SU-DHL-6 (cell line): ENCODE data around the gene TAS2R13.

Experiments
- H2AFZ ChIP-seq: fragments of 200-600 bp; sonication (generic); 2 replicates; pipeline ENCODE4 v1.6.1; 2014; ENCODE audit warnings: low read depth, mild to moderate bottlenecking, moderate library complexity, mixed read lengths, antibody characterized with exemption, low read length; ENCODE audit not compliant: severe bottlenecking
- H3F3A ChIP-seq: fragments of 200-600 bp; shearing (Covaris generic); 2 replicates; pipeline ENCODE4 v1.6.0; 2016; ENCODE audit warnings: antibody characterized with exemption, mild to moderate bottlenecking; ENCODE audit not compliant: insufficient read depth
- H3K27ac ChIP-seq: fragments of 200-600 bp; sonication (generic); 2 replicates; pipeline ENCODE4 v1.5.1; 2016; ENCODE audit warnings: low read depth, mild to moderate bottlenecking, low read length, moderate library complexity, mixed read lengths
- H3K27me3 ChIP-seq: fragments of 200-600 bp; sonication (generic), shearing (Covaris generic); 2 replicates; pipeline ENCODE4 v1.6.0; 2014; ENCODE audit warnings: mild to moderate bottlenecking, low read length
- H3K36me3 ChIP-seq: fragments of 200-600 bp; sonication (generic); 2 replicates; pipeline ENCODE4 v1.6.1; 2014; ENCODE audit warnings: mild to moderate bottlenecking, low read length, mixed read lengths
- H3K4me2 ChIP-seq: fragments of 300-600, 200-600 bp; shearing (Covaris generic), sonication (generic); 2 replicates; pipeline ENCODE4 v1.6.0; 2014; ENCODE audit warnings: low read length, low read depth, mild to moderate bottlenecking; ENCODE audit not compliant: poor library complexity, severe bottlenecking
- H3K4me3 ChIP-seq: fragments of 200-600 bp; sonication (generic); 2 replicates; pipeline ENCODE4 v1.5.1; 2014; ENCODE audit warnings: antibody characterized with exemption, low read length, mild to moderate bottlenecking, mixed read lengths; ENCODE audit not compliant: insufficient read depth, poor library complexity, severe bottlenecking
- H3K79me2 ChIP-seq: fragments of 200-600 bp; sonication (generic); 2 replicates; pipeline ENCODE4 v1.6.1; 2014; ENCODE audit warnings: mild to moderate bottlenecking, low read length, moderate library complexity; ENCODE audit not compliant: insufficient read depth
- H3K9ac ChIP-seq: fragments of 200-600 bp; sonication (generic); 2 replicates; pipeline ENCODE4 v1.7.0; 2014; ENCODE audit warnings: mild to moderate bottlenecking, low read length
- H3K9me2 ChIP-seq: fragments of 200-600 bp; sonication (generic); replicated peaks from 2 replicates; pipeline ENCODE4 v1.6.1; 2014; ENCODE audit warnings: low read length; ENCODE audit not compliant: insufficient read depth
- H3K9me3 ChIP-seq: fragments of 200-600 bp; sonication (generic); 2 replicates; pipeline ENCODE4 v1.6.1; 2014; ENCODE audit warnings: low read length, mixed read lengths; ENCODE audit not compliant: insufficient read depth
- H4K20me1 ChIP-seq: fragments of 200-600 bp; sonication (generic); 2 replicates; pipeline ENCODE4 v1.6.1; 2014; ENCODE audit warnings: low read depth, mild to moderate bottlenecking, antibody characterized with exemption, low read length, moderate library complexity, mixed read lengths
- CTCF ChIP-seq: fragments of 200-600 bp; sonication (generic); IDR thresholded peaks from one replicate; pipeline ENCODE4 v1.5.1; 2017; ENCODE audit warnings: antibody characterized with exemption, mild to moderate bottlenecking, low read length, moderate library complexity; ENCODE audit not compliant: insufficient read depth, poor library complexity, severe bottlenecking
- EZH2phosphoT487 ChIP-seq: fragments of 200-600 bp; sonication (generic), shearing (Covaris generic); conservative IDR thresholded peaks from 2 replicates; pipeline ENCODE4 v1.6.1; 2018; ENCODE audit warnings: mild to moderate bottlenecking, antibody characterized with exemption, low read length, moderate library complexity, mixed read lengths

The TAS2R13 gene

GRCh38 chr12:10910380-10910779 lies 1.0 kb upstream of the TAS2R13 start:
- H2AFZ ChIP-seq: no peak overlapping the region
- H3K27ac ChIP-seq: no peak overlapping the region
- H3K27me3 ChIP-seq: no peaks in the 10 kb centered on the region
- no peaks in the 10 kb centered on the region for H3K36me3 ChIP-seq
- H3K9me2 ChIP-seq: no peaks in the 10 kb centered on the region
- H3F3A ChIP-seq: no peaks in the 10 kb centered on the region
- no peak overlapping the region for H3K4me2 ChIP-seq
- H3K4me3 ChIP-seq: no peak overlapping the region
- no peak overlapping the region for H3K9ac ChIP-seq
- H3K79me2 ChIP-seq: no peaks in the 10 kb centered on the region
- no peak for TF ChIP-seq EZH2phosphoT487
- TF ChIP-seq CTCF: no peak
- no peaks in the 10 kb centered on the region for H3K9me3 ChIP-seq
- H4K20me1 ChIP-seq: no peaks in the 10 kb centered on the region

- Histone ChIP-seq H3K27ac (no peak overlapping the region), H3K4me3 (no peak overlapping the region), H2AFZ (no peak overlapping the region), H3K27me3 (no peaks in the 10 kb centered on the region), H3K36me3 (no peaks in the 10 kb centered on the region), H3K9ac (no peak overlapping the region), H3K4me2 (no peak overlapping the region), H3F3A (no peaks in the 10 kb centered on the region), H3K79me2 (no peaks in the 10 kb centered on the region), H4K20me1 (no peaks in the 10 kb centered on the region), H3K9me2 (no peaks in the 10 kb centered on the region), H3K9me3 (no peaks in the 10 kb centered on the region)
- TF ChIP-seq CTCF (no peak), EZH2phosphoT487 (no peak)
Measured at GRCh38 chr12:10904686-10905085, 4.7 kb downstream of the TAS2R13 start.

GRCh38 chr12:10901427-10901826 lies 7.9 kb downstream of the TAS2R13 start:
- Histone ChIP-seq H2AFZ (no peak overlapping the region), H3K4me2 (no peak overlapping the region), H4K20me1 (no peaks in the 10 kb centered on the region), H3K4me3 (no peak overlapping the region), H3K79me2 (no peaks in the 10 kb centered on the region), H3K9me2 (no peaks in the 10 kb centered on the region), H3K9me3 (no peaks in the 10 kb centered on the region), H3K9ac (no peak overlapping the region), H3K36me3 (no peaks in the 10 kb centered on the region), H3K27me3 (no peaks in the 10 kb centered on the region), H3F3A (no peaks in the 10 kb centered on the region), H3K27ac (no peak overlapping the region)
- TF ChIP-seq EZH2phosphoT487 (no peak), CTCF (no peak)
